SK-N-MC (cell line): ENCODE results near the gene CCNI2.

ENCODE experiments used
- EZH2 ChIP-seq: fragments of 200-600 bp; sonication (generic); IDR thresholded peaks from one replicate; pipeline ENCODE4 v1.6.1; 2017; ENCODE audit warnings: antibody characterized with exemption
- FOXP2 ChIP-seq: optimal IDR thresholded peaks from 2 replicates; pipeline ENCODE3; 2011; ENCODE audit warnings: mild to moderate bottlenecking, moderate library complexity; ENCODE audit not compliant: insufficient read depth; ENCODE audit errors: extremely low read length, control extremely low read depth
- POLR2AphosphoS5 ChIP-seq: IDR thresholded peaks from 2 replicates; pipeline ENCODE4 v1.6.1; 2012; ENCODE audit warnings: mild to moderate bottlenecking, low read depth, low read length, borderline replicate concordance

GRCh38 chr5:132744659-132745058, 2.6 kb upstream of the CCNI2 start:
- no peak for TF ChIP-seq FOXP2
- TF ChIP-seq EZH2 = no peak
- TF ChIP-seq POLR2AphosphoS5 = no peak
